ENCODE measurements around the gene ZNF14.

GRCh38 chr19:19696386-19696785 is 36.5 kb downstream of the ZNF14 start:
- TF ChIP-seq CTCF (IDR thresholded peaks at IDR 0.05) = no peak
- no peak for TF ChIP-seq POLR2A (IDR thresholded peaks at IDR 0.05)

All from adrenal gland (tissue), 5 donors.